Dermis microvascular lymphatic vessel endothelial cell (primary cell): ENCODE measurements around the gene AMBP. TPM values are rescaled to one million over a fixed set of nuclear protein-coding genes. Genes with fewer than 3 reads are reported as not detected.
A peak's percentile ranks its signal among the peaks of the same experiment; 100 is the strongest.

Experiments used
- DNase-seq, 2 donors: peaks; one replicate each; pipeline versions ENCODE4 v3.0.0 to v3.0.0-alpha.2; 2010; ENCODE audit warnings: low read depth in 2 of 2
- total RNA-seq: library from RNA; depleted of rRNA; stranded (reverse); fragments of >200 nt; gene quantifications from 2 replicates; pipeline ENCODE4 v1.2.1, GENCODE V29; 2014

AMBP gene
- total RNA-seq, 1 donor from 2014 or later = not detected

GRCh38 chr9:114031948-114032840 is 45.9 kb downstream of the AMBP start:
- DNase-seq = no peak

- no peak for DNase-seq
Measured at GRCh38 chr9:114031037-114031630, 47.0 kb downstream of the AMBP start.

- DNase-seq = no peak
Measured at GRCh38 chr9:114030364-114030763, 47.7 kb downstream of the AMBP start.

- DNase-seq = peak; percentile 10 to 68
Measured at GRCh38 chr9:114029311-114030170, 48.6 kb downstream of the AMBP start.

- DNase-seq = no peak
Measured at GRCh38 chr9:114028646-114029045, 49.5 kb downstream of the AMBP start.

- DNase-seq = no peak
Measured at GRCh38 chr9:114027863-114028465, 50.1 kb downstream of the AMBP start.

- no peak for DNase-seq
Measured at GRCh38 chr9:114027159-114027862, 50.8 kb downstream of the AMBP start.

- DNase-seq = no peak
Measured at GRCh38 chr9:114026335-114026734, 51.8 kb downstream of the AMBP start.

GRCh38 chr9:114025760-114026159 is 52.3 kb downstream of the AMBP start:
- no peak for DNase-seq

GRCh38 chr9:114025196-114025753 is 52.8 kb downstream of the AMBP start:
- no peak for DNase-seq

GRCh38 chr9:114023961-114024360 is 54.1 kb downstream of the AMBP start:
- no peak for DNase-seq

GRCh38 chr9:114021578-114021977 is 56.5 kb downstream of the AMBP start:
- no peak for DNase-seq

GRCh38 chr9:114017741-114018715 is 60.1 kb downstream of the AMBP start:
- DNase-seq = no peak

- DNase-seq = no peak
Measured at GRCh38 chr9:114016629-114017423, 61.3 kb downstream of the AMBP start.

GRCh38 chr9:114016101-114016500 is 62.0 kb downstream of the AMBP start:
- DNase-seq = no peak

- DNase-seq = no peak
Measured at GRCh38 chr9:114015607-114016006, 62.5 kb downstream of the AMBP start.

- no peak for DNase-seq
Measured at GRCh38 chr9:114014044-114014443, 64.1 kb downstream of the AMBP start.

- no peak for DNase-seq
Measured at GRCh38 chr9:114012126-114012525, 66.0 kb downstream of the AMBP start.

GRCh38 chr9:114011313-114011712 is 66.8 kb downstream of the AMBP start:
- no peak for DNase-seq
